ENCODE data around the gene NHERF2. TPM values are rescaled to one million over a fixed set of nuclear protein-coding genes. Genes with fewer than 3 reads are reported as not detected.

The NHERF2 gene
- total and polyA plus RNA-seq, 9 of the 15 experiments (the other 6 are each of a cell fraction or from before 2014, with no cell fraction given): 0.15 to 42.0 (median 12.5) TPM

DNA sequence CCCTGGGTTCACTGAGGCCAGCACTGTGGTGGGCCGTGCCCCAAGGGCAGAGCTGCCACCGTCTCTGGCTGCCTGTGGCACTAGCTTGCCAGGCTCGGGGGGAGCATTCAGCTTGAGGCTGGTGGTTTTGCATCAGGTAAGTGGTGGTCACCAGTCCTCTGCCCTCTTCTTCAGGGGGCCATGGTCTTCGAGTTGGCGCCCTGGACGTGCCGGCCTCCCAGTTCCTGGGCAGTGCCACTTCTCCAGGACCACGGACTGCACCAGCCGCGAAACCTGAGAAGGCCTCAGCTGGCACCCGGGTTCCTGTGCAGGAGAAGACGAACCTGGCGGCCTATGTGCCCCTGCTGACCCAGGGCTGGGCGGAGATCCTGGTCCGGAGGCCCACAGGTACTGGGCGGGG lies 53.3 kb downstream of the NHERF2 start:
- Histone ChIP-seq H3K9me1 (ENCODE audit: control insufficient read depth, insufficient read depth, low read length) (no peaks in the 10 kb centered on the region), H3K9me3 (replicated peaks; ENCODE audit: control insufficient read depth, insufficient read depth, low read depth, low read length) (no peaks in the 10 kb centered on the region), H3K4me1 (replicated peaks in 1 of 2; ENCODE audit: control insufficient read depth in 2 of 2, insufficient read depth in 2 of 2, low read length in 2 of 2) (peaks cover 0 to 35% of the 10 kb centered on the region in 2 experiments; a peak in 2 of 5 replicates), H3K4me2 (ENCODE audit: insufficient read depth, low read length) (no peak overlapping the region), H3K79me2 (ENCODE audit: control insufficient read depth, insufficient read depth, low read length) (no peaks in the 10 kb centered on the region), H3K27me3 (ENCODE audit: control insufficient read depth in 2 of 2, insufficient read depth in 2 of 2, low read length in 2 of 2) (no peaks in the 10 kb centered on the region), H3K36me3 (ENCODE audit: control insufficient read depth, insufficient read depth, low read length) (peaks cover 47% of the 10 kb centered on the region; the same call in 1 of the 3 replicates), H3K27ac (ENCODE audit: extremely low read depth, low read depth, low read length) (no peak overlapping the region), H3K9ac (ENCODE audit: insufficient read depth in 1 of 2, low read depth in 2 of 2, low read length in 2 of 2) (no peak overlapping the region), H2AFZ (ENCODE audit: low read depth, low read length) (no peak overlapping the region), H3K4me3 (no peak overlapping the region), H4K20me1 (replicated peaks; ENCODE audit: control insufficient read depth, insufficient read depth, low read length) (no peaks in the 10 kb centered on the region)
- FAIRE-seq (no peak), DNase-seq (ENCODE audit: extremely low read depth in 1 of 4, low spot score in 3 of 4) (no peak), ATAC-seq (no peak)
- intact Hi-C loops (cut with micrococcal nuclease) (no loop called here), in situ Hi-C loops (cut with MboI) (loop anchor here (10.0 kb wide), 1 partner anchor 65 kb away; the partner anchor contains the start of gene RAB26)
- 89% methylated on average over 14 of the region's 16 CpGs for WGBS (ENCODE audit: insufficient coverage, low coverage, missing lambda C conversion rate)
- ChIA-PET POLR2A (interaction anchor here (0.5 to 2.5 kb wide), 4 partner anchors 8 to 720 kb away, joined by 3 to 10 read pairs (median 4); no protein-coding TSS in a partner anchor), CTCF (ENCODE audit: low intra/inter-chr PET ratio) (no interaction called here)
- TF ChIP-seq NFIC (IDR thresholded peaks at IDR 0.05): no peak
- TF ChIP-seq, protein P1, sequence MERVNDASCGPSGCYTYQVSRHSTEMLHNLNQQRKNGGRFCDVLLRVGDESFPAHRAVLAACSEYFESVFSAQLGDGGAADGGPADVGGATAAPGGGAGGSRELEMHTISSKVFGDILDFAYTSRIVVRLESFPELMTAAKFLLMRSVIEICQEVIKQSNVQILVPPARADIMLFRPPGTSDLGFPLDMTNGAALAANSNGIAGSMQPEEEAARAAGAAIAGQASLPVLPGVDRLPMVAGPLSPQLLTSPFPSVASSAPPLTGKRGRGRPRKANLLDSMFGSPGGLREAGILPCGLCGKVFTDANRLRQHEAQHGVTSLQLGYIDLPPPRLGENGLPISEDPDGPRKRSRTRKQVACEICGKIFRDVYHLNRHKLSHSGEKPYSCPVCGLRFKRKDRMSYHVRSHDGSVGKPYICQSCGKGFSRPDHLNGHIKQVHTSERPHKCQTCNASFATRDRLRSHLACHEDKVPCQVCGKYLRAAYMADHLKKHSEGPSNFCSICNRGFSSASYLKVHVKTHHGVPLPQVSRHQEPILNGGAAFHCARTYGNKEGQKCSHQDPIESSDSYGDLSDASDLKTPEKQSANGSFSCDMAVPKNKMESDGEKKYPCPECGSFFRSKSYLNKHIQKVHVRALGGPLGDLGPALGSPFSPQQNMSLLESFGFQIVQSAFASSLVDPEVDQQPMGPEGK (CRISPR knock-in tag; IDR thresholded peaks at IDR 0.05; ENCODE audit: borderline replicate concordance): no peak
- no peak for TF ChIP-seq EP300 (IDR thresholded peaks at IDR 0.05; ENCODE audit: low read length)
- TF ChIP-seq PTRF (tag; IDR thresholded peaks at IDR 0.05): no peak
- TF ChIP-seq, protein P2, sequence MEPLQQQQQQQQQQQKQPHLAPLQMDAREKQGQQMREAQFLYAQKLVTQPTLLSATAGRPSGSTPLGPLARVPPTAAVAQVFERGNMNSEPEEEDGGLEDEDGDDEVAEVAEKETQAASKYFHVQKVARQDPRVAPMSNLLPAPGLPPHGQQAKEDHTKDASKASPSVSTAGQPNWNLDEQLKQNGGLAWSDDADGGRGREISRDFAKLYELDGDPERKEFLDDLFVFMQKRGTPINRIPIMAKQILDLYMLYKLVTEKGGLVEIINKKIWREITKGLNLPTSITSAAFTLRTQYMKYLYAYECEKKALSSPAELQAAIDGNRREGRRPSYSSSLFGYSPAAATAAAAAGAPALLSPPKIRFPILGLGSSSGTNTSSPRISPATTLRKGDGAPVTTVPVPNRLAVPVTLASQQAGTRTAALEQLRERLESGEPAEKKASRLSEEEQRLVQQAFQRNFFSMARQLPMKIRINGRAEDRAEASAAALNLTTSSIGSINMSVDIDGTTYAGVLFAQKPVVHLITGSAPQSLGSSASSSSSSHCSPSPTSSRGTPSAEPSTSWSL (CRISPR knock-in tag; IDR thresholded peaks at IDR 0.05; ENCODE audit: borderline replicate concordance): no peak
- TF ChIP-seq, protein P3, sequence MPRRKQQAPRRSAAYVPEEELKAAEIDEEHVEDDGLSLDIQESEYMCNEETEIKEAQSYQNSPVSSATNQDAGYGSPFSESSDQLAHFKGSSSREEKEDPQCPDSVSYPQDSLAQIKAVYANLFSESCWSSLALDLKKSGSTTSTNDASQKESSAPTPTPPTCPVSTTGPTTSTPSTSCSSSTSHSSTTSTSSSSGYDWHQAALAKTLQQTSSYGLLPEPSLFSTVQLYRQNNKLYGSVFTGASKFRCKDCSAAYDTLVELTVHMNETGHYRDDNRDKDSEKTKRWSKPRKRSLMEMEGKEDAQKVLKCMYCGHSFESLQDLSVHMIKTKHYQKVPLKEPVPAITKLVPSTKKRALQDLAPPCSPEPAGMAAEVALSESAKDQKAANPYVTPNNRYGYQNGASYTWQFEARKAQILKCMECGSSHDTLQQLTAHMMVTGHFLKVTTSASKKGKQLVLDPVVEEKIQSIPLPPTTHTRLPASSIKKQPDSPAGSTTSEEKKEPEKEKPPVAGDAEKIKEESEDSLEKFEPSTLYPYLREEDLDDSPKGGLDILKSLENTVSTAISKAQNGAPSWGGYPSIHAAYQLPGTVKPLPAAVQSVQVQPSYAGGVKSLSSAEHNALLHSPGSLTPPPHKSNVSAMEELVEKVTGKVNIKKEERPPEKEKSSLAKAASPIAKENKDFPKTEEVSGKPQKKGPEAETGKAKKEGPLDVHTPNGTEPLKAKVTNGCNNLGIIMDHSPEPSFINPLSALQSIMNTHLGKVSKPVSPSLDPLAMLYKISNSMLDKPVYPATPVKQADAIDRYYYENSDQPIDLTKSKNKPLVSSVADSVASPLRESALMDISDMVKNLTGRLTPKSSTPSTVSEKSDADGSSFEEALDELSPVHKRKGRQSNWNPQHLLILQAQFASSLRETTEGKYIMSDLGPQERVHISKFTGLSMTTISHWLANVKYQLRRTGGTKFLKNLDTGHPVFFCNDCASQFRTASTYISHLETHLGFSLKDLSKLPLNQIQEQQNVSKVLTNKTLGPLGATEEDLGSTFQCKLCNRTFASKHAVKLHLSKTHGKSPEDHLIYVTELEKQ (CRISPR knock-in tag; IDR thresholded peaks at IDR 0.05): no peak
- TF ChIP-seq ZKSCAN3 (CRISPR knock-in tag; IDR thresholded peaks at IDR 0.05): no peak
- no peak for TF ChIP-seq NBN (IDR thresholded peaks at IDR 0.05; ENCODE audit: low read depth)
- TF ChIP-seq MED1 (CRISPR knock-in tag; IDR thresholded peaks at IDR 0.05; ENCODE audit: borderline replicate concordance): no peak
- no TSS peak for BruUV-seq (replicated peaks)

Measured in K562 (cell line).